ENCODE measurements around the gene PSMC5.
"Not testable (repeated sequence)": the region's sequence is repeated elsewhere in the genome, so short reads cannot be mapped to it uniquely, and the experiment has no call there.

Gene PSMC5

GRCh38 chr17:63827002-63827800, at the start of gene PSMC5, which contains the start of gene FTSJ3:
Gene PSMC5, plus strand, starts transcription at chr17:63827431. Its CDS starts 60 bp downstream, at chr17:63827491.
Gene FTSJ3, minus strand, starts transcription at chr17:63827663. Its CDS starts 761 bp downstream, at chr17:63826902.
- peak; percentile 86 to 93 (median 87) for DNase-seq (ENCODE audit: low read depth in 3 of 3)

- DNase-seq (ENCODE audit: low read depth in 3 of 3): no peak
Observed at GRCh38 chr17:63780507-63780906, 46.7 kb upstream of the PSMC5 start.

GRCh38 chr17:63780928-63781327, 46.3 kb upstream of the PSMC5 start:
- no peak for DNase-seq (ENCODE audit: low read depth in 3 of 3)

- DNase-seq (ENCODE audit: low read depth in 3 of 3): no peak
Observed at GRCh38 chr17:63783522-63783921, 43.7 kb upstream of the PSMC5 start.

- DNase-seq (ENCODE audit: low read depth in 3 of 3): no peak
Observed at GRCh38 chr17:63785556-63785955, 41.7 kb upstream of the PSMC5 start.

- no peak for DNase-seq (ENCODE audit: low read depth in 3 of 3)
Observed at GRCh38 chr17:63786117-63786516, 41.1 kb upstream of the PSMC5 start.

GRCh38 chr17:63786971-63787711, 40.1 kb upstream of the PSMC5 start:
- no peak for DNase-seq (ENCODE audit: low read depth in 3 of 3)

GRCh38 chr17:63790057-63790456, 37.2 kb upstream of the PSMC5 start:
- no peak for DNase-seq (ENCODE audit: low read depth in 3 of 3)

- no peak for DNase-seq (ENCODE audit: low read depth in 3 of 3)
Observed at GRCh38 chr17:63792055-63792729, 35.0 kb upstream of the PSMC5 start.

- not testable (repeated sequence) for DNase-seq (ENCODE audit: low read depth in 3 of 3)
Observed at GRCh38 chr17:63796375-63796774, 30.9 kb upstream of the PSMC5 start.

- DNase-seq (ENCODE audit: low read depth in 3 of 3): no peak
Observed at GRCh38 chr17:63798572-63799106, 28.6 kb upstream of the PSMC5 start.

GRCh38 chr17:63800783-63801182, 26.4 kb upstream of the PSMC5 start:
- no peak for DNase-seq (ENCODE audit: low read depth in 3 of 3)

GRCh38 chr17:63804328-63804727, 22.9 kb upstream of the PSMC5 start:
- no peak for DNase-seq (ENCODE audit: low read depth in 3 of 3)

- no peak for DNase-seq (ENCODE audit: low read depth in 3 of 3)
Observed at GRCh38 chr17:63805591-63805990, 21.6 kb upstream of the PSMC5 start.

GRCh38 chr17:63809970-63810369, 17.3 kb upstream of the PSMC5 start:
- no peak for DNase-seq (ENCODE audit: low read depth in 3 of 3)

GRCh38 chr17:63816123-63816522, 11.1 kb upstream of the PSMC5 start:
- DNase-seq (ENCODE audit: low read depth in 3 of 3): no peak

- no peak for DNase-seq (ENCODE audit: low read depth in 3 of 3)
Observed at GRCh38 chr17:63816669-63817068, 10.6 kb upstream of the PSMC5 start.

- DNase-seq (ENCODE audit: low read depth in 3 of 3): no peak
Observed at GRCh38 chr17:63817736-63818385, 9.4 kb upstream of the PSMC5 start.

GRCh38 chr17:63819131-63819530, 8.1 kb upstream of the PSMC5 start:
- no peak for DNase-seq (ENCODE audit: low read depth in 3 of 3)

- no peak for DNase-seq (ENCODE audit: low read depth in 3 of 3)
Observed at GRCh38 chr17:63819585-63820537, 7.4 kb upstream of the PSMC5 start.
